GM20000 (cell line): ENCODE results near the gene POLL.

ENCODE experiments used
- DNase-seq: peaks from one replicate; pipeline ENCODE4 v3.0.0; 2012; ENCODE audit warnings: low spot score
- CTCF ChIP-seq: IDR thresholded peaks from 2 replicates; pipeline ENCODE4 v1.5.1; 2012; ENCODE audit warnings: mild to moderate bottlenecking, control low read depth; ENCODE audit errors: extremely low read depth, missing control alignments

Gene POLL

GRCh38 chr10:101576211-101576863 is 11.7 kb downstream of the POLL start:
- DNase-seq, result no peak
- TF ChIP-seq CTCF, result no peak

GRCh38 chr10:101575580-101576210 is 12.4 kb downstream of the POLL start:
- DNase-seq, result no peak
- no peak for TF ChIP-seq CTCF

DNA sequence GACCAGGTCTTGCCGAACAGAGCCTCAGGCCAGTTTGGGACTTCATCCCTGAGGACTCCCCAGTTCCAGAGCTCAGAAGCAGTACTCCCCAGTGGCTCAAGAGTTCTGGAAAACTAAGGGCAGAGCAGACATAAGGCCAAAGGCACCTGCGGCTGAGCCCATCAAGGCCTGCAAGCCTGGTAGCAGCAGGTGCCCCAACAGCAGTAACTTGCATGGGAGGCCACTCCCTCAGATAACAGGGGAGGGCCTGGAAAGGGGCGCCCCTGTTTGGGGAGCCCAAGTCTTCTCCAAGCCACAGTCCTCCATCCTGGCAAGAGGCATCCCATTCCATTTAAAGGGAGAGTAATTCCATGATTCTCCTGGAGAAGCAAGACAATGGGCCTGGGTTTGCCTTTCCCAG is 13.0 kb downstream of the POLL start:
- no peak for TF ChIP-seq CTCF
- DNase-seq, result no peak

GRCh38 chr10:101573885-101574753 is 13.9 kb downstream of the POLL start:
- TF ChIP-seq CTCF, result no peak
- no peak for DNase-seq

DNA sequence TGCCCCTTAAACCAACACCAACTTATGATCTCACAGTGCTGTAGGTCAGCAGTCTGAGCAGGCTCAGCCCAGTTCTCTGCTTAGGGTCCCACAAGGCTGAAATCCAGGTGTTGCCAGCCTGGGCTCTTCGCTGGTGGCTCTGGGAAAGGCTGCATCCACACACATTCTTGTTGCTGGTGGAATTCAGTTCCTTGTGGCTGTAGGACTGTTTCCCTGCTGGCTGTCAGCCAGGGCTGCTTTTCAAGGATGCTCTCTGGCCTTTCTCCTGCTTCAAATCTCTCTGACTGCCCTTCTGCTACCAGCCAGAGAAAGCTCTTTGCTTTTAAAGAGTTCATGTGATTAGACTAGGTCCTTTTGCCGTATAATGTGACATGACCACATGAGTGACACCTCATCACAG is 15.3 kb downstream of the POLL start:
- TF ChIP-seq CTCF, result no peak
- no peak for DNase-seq

DNA sequence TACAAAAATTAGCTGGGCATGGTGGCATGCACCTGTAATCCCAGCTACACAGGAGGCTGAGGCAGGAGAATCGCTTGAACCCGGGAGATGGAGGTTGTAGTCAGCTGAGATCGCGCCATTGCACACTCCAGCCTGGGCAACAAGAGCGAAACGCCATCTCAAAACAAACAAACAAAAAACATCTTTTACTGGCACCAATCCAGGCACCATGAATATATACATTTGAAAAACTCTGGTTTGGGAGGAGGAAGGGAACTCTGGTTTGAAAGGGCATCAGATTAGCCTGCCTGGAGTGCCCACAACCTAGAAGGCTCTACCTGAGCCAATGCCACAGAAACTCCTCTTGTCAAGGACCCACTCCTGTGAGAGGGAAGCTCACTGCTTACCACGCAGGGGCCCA is 15.9 kb downstream of the POLL start:
- DNase-seq, result no peak
- no peak for TF ChIP-seq CTCF
